Neuronal stem cell (in vitro differentiated cells): ENCODE measurements around the gene CEP112.

Experiments
- DNase-seq: peaks from one replicate; pipeline ENCODE4 v3.0.0-alpha.2; 2013; ENCODE audit warnings: low spot score
- H2AFZ ChIP-seq: one replicate; pipeline ENCODE4 v1.6.1; 2013; ENCODE audit warnings: mild to moderate bottlenecking, low read length, inconsistent platforms
- H2AK5ac ChIP-seq: 2 replicates; pipeline ENCODE4 v1.6.1; 2013; ENCODE audit warnings: low read depth, mild to moderate bottlenecking, inconsistent platforms, low read length, moderate library complexity, mixed read lengths
- H2BK120ac ChIP-seq: 2 replicates; pipeline ENCODE4 v1.6.1; 2013; ENCODE audit warnings: low read depth, mild to moderate bottlenecking, inconsistent platforms, low read length, moderate library complexity, mixed read lengths
- H2BK12ac ChIP-seq: one replicate; pipeline ENCODE4 v1.6.1; 2013; ENCODE audit warnings: low read length, inconsistent platforms
- H2BK15ac ChIP-seq: 2 replicates; pipeline ENCODE4 v1.6.1; 2013; ENCODE audit warnings: mild to moderate bottlenecking, low read length, inconsistent platforms, mixed read lengths
- H2BK5ac ChIP-seq: one replicate; pipeline ENCODE4 v1.6.1; 2013; ENCODE audit warnings: inconsistent platforms, mild to moderate bottlenecking, low read length, moderate library complexity
- H3K14ac ChIP-seq: one replicate; pipeline ENCODE4 v1.6.1; 2013; ENCODE audit warnings: low read length, inconsistent platforms
- H3K18ac ChIP-seq: 2 replicates; pipeline ENCODE4 v1.6.1; 2013; ENCODE audit warnings: low read length, inconsistent platforms
- H3K23ac ChIP-seq: 2 replicates; pipeline ENCODE4 v1.6.1; 2013; ENCODE audit warnings: low read depth, mild to moderate bottlenecking, mixed read lengths, low read length, inconsistent platforms; ENCODE audit not compliant: poor library complexity
- H3K27ac ChIP-seq: replicated peaks from 3 replicates; pipeline ENCODE4 v1.5.1; 2013; ENCODE audit warnings: low read length, inconsistent platforms
- H3K27me3 ChIP-seq, 3 experiments: 2 replicates each; pipeline ENCODE4 v1.6.1; 2013; ENCODE audit warnings: low read length in 3 of 3, mild to moderate bottlenecking in 2 of 3, inconsistent platforms in 1 of 3, low read depth in 1 of 3, mixed read lengths in 1 of 3, moderate library complexity in 1 of 3; ENCODE audit not compliant: control insufficient read depth in 3 of 3, insufficient read depth in 3 of 3
- H3K36me3 ChIP-seq, 2 donors: replicated peaks in 1 of 2; 2 replicates each; pipeline ENCODE4 v1.6.1; 2013; ENCODE audit warnings: low read length in 2 of 2; ENCODE audit not compliant: control insufficient read depth in 2 of 2, insufficient read depth in 2 of 2
- H3K4ac ChIP-seq: 2 replicates; pipeline ENCODE4 v1.6.1; 2013; ENCODE audit warnings: inconsistent platforms, mild to moderate bottlenecking, low read length, moderate library complexity
- H3K4me1 ChIP-seq, 2 donors: 1 replicate in 1 of 2; 2 replicates in 1 of 2; pipeline ENCODE4 v1.6.1; 2013; ENCODE audit warnings: low read length in 2 of 2, low read depth in 1 of 2; ENCODE audit not compliant: control insufficient read depth in 2 of 2, insufficient read depth in 1 of 2
- H3K4me2 ChIP-seq: one replicate; pipeline ENCODE4 v1.6.1; 2013; ENCODE audit warnings: mild to moderate bottlenecking, low read length, inconsistent platforms; ENCODE audit not compliant: insufficient read depth, poor library complexity, severe bottlenecking
- H3K4me3 ChIP-seq, 2 donors: 2 replicates each; pipeline ENCODE4 v1.5.1; 2013; ENCODE audit warnings: low read length in 2 of 2, mild to moderate bottlenecking in 2 of 2, inconsistent platforms in 1 of 2, moderate library complexity in 1 of 2
- H3K79me1 ChIP-seq: one replicate; pipeline ENCODE4 v1.6.1; 2013; ENCODE audit warnings: low read depth, mild to moderate bottlenecking, inconsistent platforms, low read length, moderate library complexity
- H3K9ac ChIP-seq: one replicate; pipeline ENCODE4 v1.6.1; 2013; ENCODE audit warnings: mild to moderate bottlenecking, low read depth, low read length, inconsistent platforms; ENCODE audit not compliant: poor library complexity
- H3K9me3 ChIP-seq, 2 donors: replicated peaks in 1 of 2; 2 replicates each; pipeline versions ENCODE3 to v1.6.1; 2013; ENCODE audit warnings: low read length in 2 of 2, mild to moderate bottlenecking in 2 of 2, inconsistent platforms in 1 of 2, low read depth in 1 of 2, mixed read lengths in 1 of 2, moderate library complexity in 1 of 2; ENCODE audit not compliant: control insufficient read depth in 2 of 2, insufficient read depth in 1 of 2
- H4K8ac ChIP-seq: one replicate; pipeline ENCODE4 v1.6.1; 2013; ENCODE audit warnings: low read depth, mild to moderate bottlenecking, inconsistent platforms, low read length, moderate library complexity
- H4K91ac ChIP-seq: one replicate; pipeline ENCODE4 v1.6.1; 2013; ENCODE audit warnings: low read length, low read depth, mild to moderate bottlenecking, inconsistent platforms; ENCODE audit not compliant: poor library complexity
- WGBS, 2 donors: extraction: QIAGEN DNeasy Blood & Tissue Kit; methylation state at CpG; one replicate each; pipeline ENCODE4 v1.1.7; 2013; ENCODE audit warnings: missing lambda C conversion rate in 2 of 2, mixed read lengths in 1 of 2; ENCODE audit not compliant: insufficient read length in 2 of 2, insufficient replicate concordance in 1 of 2; ENCODE audit errors: extremely low coverage in 2 of 2; 5-methylcytosine and 5-hydroxymethylcytosine counted together

The CEP112 gene

GRCh38 chr17:65657251-65657828 lies 534.6 kb downstream of the CEP112 start:
- peaks cover 0 to 3% of the 10 kb centered on the region in 2 donors for H3K4me1 ChIP-seq
- no peak overlapping the region for H2BK120ac ChIP-seq
- H4K91ac ChIP-seq: no peak overlapping the region
- H3K4me3 ChIP-seq: no peak overlapping the region
- DNase-seq: no peak
- no peak overlapping the region for H2BK5ac ChIP-seq
- no peak overlapping the region for H2AFZ ChIP-seq
- H3K9ac ChIP-seq: no peak overlapping the region
- no peak overlapping the region for H3K18ac ChIP-seq
- no CpG with 5 or more reads among the region's 2 CpGs for WGBS, 2 donors
- no peak overlapping the region for H2BK15ac ChIP-seq
- H3K79me1 ChIP-seq: no peaks in the 10 kb centered on the region
- H3K4me2 ChIP-seq: no peak overlapping the region
- no peak overlapping the region for H3K23ac ChIP-seq
- no peak overlapping the region for H3K4ac ChIP-seq
- H3K36me3 ChIP-seq: no peaks in the 10 kb centered on the region
- no peak overlapping the region for H4K8ac ChIP-seq
- no peaks in the 10 kb centered on the region for H3K9me3 ChIP-seq
- H2AK5ac ChIP-seq: no peak overlapping the region
- no peak overlapping the region for H3K27ac ChIP-seq
- H3K14ac ChIP-seq: no peak overlapping the region
- H3K27me3 ChIP-seq: no peaks in the 10 kb centered on the region
- H2BK12ac ChIP-seq: no peak overlapping the region

- Histone ChIP-seq H3K27me3 (no peaks in the 10 kb centered on the region), H3K4me2 (no peak overlapping the region), H2BK120ac (no peak overlapping the region), H3K36me3 (no peaks in the 10 kb centered on the region), H2AK5ac (no peak overlapping the region), H3K9ac (no peak overlapping the region), H3K9me3 (no peaks in the 10 kb centered on the region), H3K14ac (no peak overlapping the region), H3K23ac (no peak overlapping the region), H3K27ac (no peak overlapping the region), H2BK5ac (no peak overlapping the region), H2BK15ac (no peak overlapping the region), H2AFZ (no peak overlapping the region), H3K4me1 (peaks cover 0 to 3% of the 10 kb centered on the region in 2 donors), H4K8ac (no peak overlapping the region), H4K91ac (no peak overlapping the region), H3K79me1 (no peaks in the 10 kb centered on the region), H3K4ac (no peak overlapping the region), H3K18ac (no peak overlapping the region), H2BK12ac (no peak overlapping the region), H3K4me3 (no peak overlapping the region)
- WGBS, 2 donors: no CpG with 5 or more reads among the region's 7 CpGs
- no peak for DNase-seq
Measured at GRCh38 chr17:65656390-65657250, 535.3 kb downstream of the CEP112 start.

- no peak overlapping the region for H3K18ac ChIP-seq
- peaks cover 0 to 3% of the 10 kb centered on the region in 2 donors for H3K4me1 ChIP-seq
- H4K91ac ChIP-seq: no peak overlapping the region
- H3K4ac ChIP-seq: no peak overlapping the region
- no peak for DNase-seq
- no peaks in the 10 kb centered on the region for H3K79me1 ChIP-seq
- no peaks in the 10 kb centered on the region for H3K36me3 ChIP-seq
- no peak overlapping the region for H3K9ac ChIP-seq
- no peak overlapping the region for H2BK12ac ChIP-seq
- H2AFZ ChIP-seq: no peak overlapping the region
- no peak overlapping the region for H2BK15ac ChIP-seq
- H3K14ac ChIP-seq: no peak overlapping the region
- no peaks in the 10 kb centered on the region for H3K9me3 ChIP-seq
- no peak overlapping the region for H3K4me3 ChIP-seq
- H2BK120ac ChIP-seq: no peak overlapping the region
- H2BK5ac ChIP-seq: no peak overlapping the region
- H3K23ac ChIP-seq: no peak overlapping the region
- WGBS, 2 donors: no CpG with 5 or more reads among the region's 3 CpGs
- no peaks in the 10 kb centered on the region for H3K27me3 ChIP-seq
- no peak overlapping the region for H3K4me2 ChIP-seq
- no peak overlapping the region for H3K27ac ChIP-seq
- H4K8ac ChIP-seq: no peak overlapping the region
- H2AK5ac ChIP-seq: no peak overlapping the region
Measured at GRCh38 chr17:65655706-65656105, 536.2 kb downstream of the CEP112 start.

- no peak overlapping the region for H3K18ac ChIP-seq
- peaks cover 5 to 6% of the 10 kb centered on the region in 2 donors for H3K9me3 ChIP-seq
- no peak overlapping the region for H4K91ac ChIP-seq
- WGBS, 2 donors: no CpG with 5 or more reads among the region's 1 CpG
- H3K23ac ChIP-seq: no peak overlapping the region
- H2BK5ac ChIP-seq: no peak overlapping the region
- no peak overlapping the region for H3K4me3 ChIP-seq
- no peaks in the 10 kb centered on the region for H3K36me3 ChIP-seq
- H3K79me1 ChIP-seq: no peaks in the 10 kb centered on the region
- no peak overlapping the region for H3K14ac ChIP-seq
- no peak overlapping the region for H2BK120ac ChIP-seq
- H4K8ac ChIP-seq: no peak overlapping the region
- H3K4ac ChIP-seq: no peak overlapping the region
- H2AFZ ChIP-seq: no peak overlapping the region
- no peak overlapping the region for H3K9ac ChIP-seq
- no peak overlapping the region for H2AK5ac ChIP-seq
- H2BK15ac ChIP-seq: no peak overlapping the region
- no peak overlapping the region for H3K4me2 ChIP-seq
- no peak overlapping the region for H3K27ac ChIP-seq
- H2BK12ac ChIP-seq: no peak overlapping the region
- H3K27me3 ChIP-seq: no peaks in the 10 kb centered on the region
- H3K4me1 ChIP-seq: no peaks in the 10 kb centered on the region
- DNase-seq: no peak
Measured at GRCh38 chr17:65644545-65644944, 547.4 kb downstream of the CEP112 start.
